H1 (cell line): ENCODE data around the gene ARHGAP6. TPM values are rescaled to one million over a fixed set of nuclear protein-coding genes. Genes with fewer than 3 reads are reported as not detected.

Experiments
- CTCF ChIA-PET: fragments of 300-600 bp; sonication (Branson Sonifier 250); formaldehyde crosslinking; loops from one replicate; lab custom pipeline; 2021; ENCODE audit not compliant: partially characterized antibody; lab: Charles Lee
- POLR2A ChIA-PET: fragments of 300-600 bp; sonication (Branson Sonifier 250); formaldehyde crosslinking; loops from one replicate; lab custom pipeline; 2021; ENCODE audit warnings: inconsistent platforms; ENCODE audit not compliant: partially characterized antibody; lab: Charles Lee
- DNase-seq, 2 experiments: peaks; one replicate each; pipeline versions ENCODE4 v3.0.0 to v3.0.0-alpha.2; 2010 to 2022; ENCODE audit warnings: low spot score in 2 of 2, low read depth in 1 of 2, mixed read lengths in 1 of 2
- FAIRE-seq: peaks from 2 replicates; lab custom pipeline; 2011; peaks lifted over from hg19 to GRCh38; lab: Jason Lieb, UNC
- H2AFZ ChIP-seq: 2 replicates; pipeline ENCODE4 v1.8.1; 2012; ENCODE audit warnings: low read length, inconsistent platforms
- H2AK5ac ChIP-seq: 2 replicates; pipeline ENCODE4 v1.6.1; 2013; ENCODE audit warnings: low read depth, low read length
- H2BK120ac ChIP-seq: replicated peaks from 2 replicates; pipeline ENCODE3; 2013; ENCODE audit warnings: low read depth, low read length, inconsistent platforms
- H2BK12ac ChIP-seq: 2 replicates; pipeline ENCODE4 v1.6.1; 2013; ENCODE audit warnings: low read depth, low read length
- H2BK15ac ChIP-seq: 2 replicates; pipeline ENCODE4 v1.6.1; 2013; ENCODE audit warnings: low read length
- H2BK20ac ChIP-seq: 2 replicates; pipeline ENCODE4 v1.6.1; 2013; ENCODE audit warnings: low read length
- H2BK5ac ChIP-seq: 2 replicates; pipeline ENCODE4 v1.6.1; 2013; ENCODE audit warnings: low read depth, low read length
- H3K14ac ChIP-seq: 2 replicates; pipeline ENCODE4 v1.6.1; 2013; ENCODE audit warnings: inconsistent platforms; ENCODE audit not compliant: insufficient read length
- H3K18ac ChIP-seq: 2 replicates; pipeline ENCODE4 v1.6.1; 2013; ENCODE audit warnings: low read length; ENCODE audit errors: extremely low read depth
- H3K23ac ChIP-seq: 2 replicates; pipeline ENCODE4 v1.6.1; 2013; ENCODE audit warnings: inconsistent platforms; ENCODE audit not compliant: insufficient read length
- H3K23me2 ChIP-seq: 2 replicates; pipeline ENCODE4 v1.6.1; 2013; ENCODE audit warnings: low read depth, low read length
- H3K27ac ChIP-seq: 2 replicates; pipeline ENCODE4 v1.6.1; 2011; ENCODE audit warnings: low read depth, low read length, inconsistent platforms
- H3K27me3 ChIP-seq, 4 experiments: replicated peaks in 1 of 4; 1 replicate in 1 of 4; 2 replicates in 3 of 4; pipeline versions ENCODE4 v1.6.1 to v1.8.1; 2011 to 2013; ENCODE audit warnings: low read length in 3 of 4, mild to moderate bottlenecking in 3 of 4, inconsistent platforms in 2 of 4, mixed read lengths in 2 of 4, moderate library complexity in 1 of 4; ENCODE audit not compliant: control insufficient read depth in 3 of 4, insufficient read depth in 3 of 4; ENCODE audit errors: extremely low read depth in 1 of 4
- H3K36me3 ChIP-seq, 4 experiments: 2 replicates each; pipeline versions ENCODE4 v1.6.1 to v1.8.1; 2011 to 2013; ENCODE audit warnings: mild to moderate bottlenecking in 4 of 4, low read length in 3 of 4, moderate library complexity in 2 of 4, control low read depth in 1 of 4, inconsistent platforms in 1 of 4; ENCODE audit not compliant: insufficient read depth in 4 of 4, control insufficient read depth in 2 of 4
- H3K4ac ChIP-seq: replicated peaks from 2 replicates; pipeline ENCODE3; 2013; ENCODE audit warnings: low read length, low read depth, mixed read lengths, inconsistent platforms; ENCODE audit not compliant: insufficient read length
- H3K4me1 ChIP-seq, 4 experiments: replicated peaks in 1 of 4; 1 replicate in 1 of 4; 2 replicates in 3 of 4; pipeline versions ENCODE4 v1.6.1 to v1.8.1; 2011 to 2013; ENCODE audit warnings: low read length in 3 of 4, inconsistent platforms in 2 of 4, mixed read lengths in 1 of 4; ENCODE audit not compliant: insufficient read depth in 4 of 4, control insufficient read depth in 3 of 4
- H3K4me2 ChIP-seq, 2 experiments: 2 replicates each; pipeline versions ENCODE4 v1.6.1 to v1.8.1; 2011 to 2013; ENCODE audit warnings: low read depth in 2 of 2, low read length in 2 of 2, control low read depth in 1 of 2, inconsistent platforms in 1 of 2, mild to moderate bottlenecking in 1 of 2; ENCODE audit not compliant: insufficient read depth in 1 of 2
- H3K4me3 ChIP-seq, 4 experiments: fragments of 200-600, 300-600 bp in 1 of 4; sonication (generic), shearing (Covaris generic), sonication (Bioruptor Twin) in 1 of 4; 2 replicates each; pipeline versions ENCODE4 v1.5.1 to v1.8.1; 2011 to 2016; ENCODE audit warnings: low read length in 4 of 4, low read depth in 3 of 4, control low read depth in 2 of 4, inconsistent platforms in 2 of 4, mild to moderate bottlenecking in 2 of 4, mixed read lengths in 1 of 4, moderate library complexity in 1 of 4; ENCODE audit not compliant: insufficient read depth in 2 of 4; ENCODE audit errors: extremely low read depth in 1 of 4
- H3K56ac ChIP-seq: replicated peaks from 2 replicates; pipeline ENCODE3; 2013; ENCODE audit warnings: low read depth, mild to moderate bottlenecking, mixed read lengths, low read length, inconsistent platforms; ENCODE audit not compliant: insufficient read length
- H3K79me1 ChIP-seq: 2 replicates; pipeline ENCODE4 v1.6.1; 2013; ENCODE audit warnings: low read depth, low read length, control low read depth
- H3K79me2 ChIP-seq, 2 experiments: 2 replicates each; pipeline versions ENCODE4 v1.6.1 to v1.8.1; 2012 to 2013; ENCODE audit warnings: low read length in 2 of 2, mild to moderate bottlenecking in 2 of 2, inconsistent platforms in 1 of 2; ENCODE audit not compliant: insufficient read depth in 2 of 2, control insufficient read depth in 1 of 2
- H3K9ac ChIP-seq, 4 experiments: replicated peaks in 1 of 4; 1 replicate in 1 of 4; 2 replicates in 3 of 4; pipeline versions ENCODE4 v1.6.1 to v1.8.1; 2011 to 2013; ENCODE audit warnings: low read depth in 3 of 4, low read length in 3 of 4, control low read depth in 2 of 4, mild to moderate bottlenecking in 2 of 4, moderate library complexity in 2 of 4, inconsistent platforms in 1 of 4; ENCODE audit errors: extremely low read depth in 1 of 4
- H3K9me3 ChIP-seq, 2 experiments: 2 replicates each; pipeline versions ENCODE4 v1.6.1 to v1.8.1; 2012 to 2013; ENCODE audit warnings: mild to moderate bottlenecking in 2 of 2, moderate library complexity in 2 of 2, control low read depth in 1 of 2, inconsistent platforms in 1 of 2, low read depth in 1 of 2, low read length in 1 of 2, mixed read lengths in 1 of 2; ENCODE audit not compliant: insufficient read depth in 2 of 2
- H4K20me1 ChIP-seq, 2 experiments: replicated peaks in 1 of 2; 2 replicates each; pipeline versions ENCODE3 to v1.8.1; 2011 to 2013; ENCODE audit warnings: inconsistent platforms in 2 of 2, low read length in 2 of 2, mild to moderate bottlenecking in 1 of 2; ENCODE audit not compliant: insufficient read depth in 2 of 2, control insufficient read depth in 1 of 2
- H4K5ac ChIP-seq: 2 replicates; pipeline ENCODE4 v1.6.1; 2013; ENCODE audit warnings: low read length, low read depth, mixed read lengths, inconsistent platforms; ENCODE audit not compliant: insufficient read length
- H4K8ac ChIP-seq: 2 replicates; pipeline ENCODE4 v1.8.0; 2013; ENCODE audit warnings: mild to moderate bottlenecking, moderate library complexity, low read length, inconsistent platforms; ENCODE audit not compliant: insufficient read depth; ENCODE audit errors: extremely low read depth
- H4K91ac ChIP-seq: replicated peaks from 2 replicates; pipeline ENCODE3; 2013; ENCODE audit warnings: low read length, mixed read lengths, inconsistent platforms; ENCODE audit not compliant: insufficient read length
- CHD1 ChIP-seq: IDR thresholded peaks from 2 replicates; pipeline ENCODE4 v1.6.1; 2012; ENCODE audit warnings: low read depth, low read length, improper control_type of control experiment
- EGR1 ChIP-seq: IDR thresholded peaks from 2 replicates; pipeline ENCODE4 v1.6.1; 2011; ENCODE audit warnings: low read depth, low read length, borderline replicate concordance
- HDAC6 ChIP-seq: IDR thresholded peaks from one replicate; pipeline ENCODE4 v1.7.1; 2012; ENCODE audit warnings: low read depth, mild to moderate bottlenecking, inconsistent platforms, low read length, moderate library complexity
- KDM1A ChIP-seq: fragments of 200-600, 300-600 bp; sonication (generic); IDR thresholded peaks from 2 replicates; pipeline ENCODE4 v1.7.1; 2016; ENCODE audit warnings: mild to moderate bottlenecking, low read length, borderline replicate concordance
- POLR2AphosphoS5 ChIP-seq: IDR thresholded peaks from 2 replicates; pipeline ENCODE4 v1.6.1; 2011; ENCODE audit warnings: low read depth, low read length
- POU5F1 ChIP-seq: IDR thresholded peaks from 2 replicates; pipeline ENCODE4 v1.6.1; 2011; ENCODE audit warnings: low read depth, mild to moderate bottlenecking, low read length, moderate library complexity
- RAD21 ChIP-seq, 2 experiments: IDR thresholded peaks in 1 of 2; conservative IDR thresholded peaks in 1 of 2; 2 replicates each; pipeline ENCODE4 v1.6.1; 2011; ENCODE audit warnings: low read depth in 2 of 2, low read length in 2 of 2, improper control_type of control experiment in 1 of 2, inconsistent platforms in 1 of 2, mild to moderate bottlenecking in 1 of 2, moderate library complexity in 1 of 2
- SIRT6 ChIP-seq: IDR thresholded peaks from one replicate; pipeline ENCODE4 v1.7.1; 2012; ENCODE audit warnings: low read length, inconsistent platforms
- SIX5 ChIP-seq: IDR thresholded peaks from 2 replicates; pipeline ENCODE4 v1.6.1; 2011; ENCODE audit warnings: mild to moderate bottlenecking, low read depth, low read length
- SP2 ChIP-seq: IDR thresholded peaks from 2 replicates; pipeline ENCODE4 v1.6.1; 2012; ENCODE audit warnings: mild to moderate bottlenecking, low read length, inconsistent platforms
- SP4 ChIP-seq: IDR thresholded peaks from 2 replicates; pipeline ENCODE4 v1.6.1; 2012; ENCODE audit warnings: low read length, inconsistent platforms
- TEAD4 ChIP-seq: IDR thresholded peaks from 2 replicates; pipeline ENCODE4 v1.6.1; 2012; ENCODE audit warnings: low read depth, low read length, inconsistent platforms, mixed read lengths
- polyA plus RNA-seq, 7 experiments: library from polyadenylated mRNA; depleted of rRNA in 3 of 7; stranded (reverse) in 5 of 7; unstranded in 2 of 7; fragments of >200 nt in 5 of 7; fragments of 200-250 nt in 2 of 7; gene quantifications; 1 replicate in 5 of 7; 2 replicates in 1 of 7; 4 replicates in 1 of 7; pipeline versions ENCODE4 v1.2.1 to v1.2.3, GENCODE V29; 2011 to 2013; ENCODE audit warnings: missing spikeins in 2 of 7, mixed read lengths in 2 of 7
- total RNA-seq: library from RNA; stranded (reverse); fragmentation: NEBNext Ultra II Directional; extraction: Animal tissue kit (Norgen Biotek cat#: 25700); gene quantifications from 2 replicates; pipeline ENCODE4 v1.2.1, GENCODE V29; 2021

The ARHGAP6 gene
- total and polyA plus RNA-seq, 2 of the 8 experiments (the other 6 are each of a cell fraction or from before 2014, with no cell fraction given) = 0.35 to 0.82 TPM

DNA sequence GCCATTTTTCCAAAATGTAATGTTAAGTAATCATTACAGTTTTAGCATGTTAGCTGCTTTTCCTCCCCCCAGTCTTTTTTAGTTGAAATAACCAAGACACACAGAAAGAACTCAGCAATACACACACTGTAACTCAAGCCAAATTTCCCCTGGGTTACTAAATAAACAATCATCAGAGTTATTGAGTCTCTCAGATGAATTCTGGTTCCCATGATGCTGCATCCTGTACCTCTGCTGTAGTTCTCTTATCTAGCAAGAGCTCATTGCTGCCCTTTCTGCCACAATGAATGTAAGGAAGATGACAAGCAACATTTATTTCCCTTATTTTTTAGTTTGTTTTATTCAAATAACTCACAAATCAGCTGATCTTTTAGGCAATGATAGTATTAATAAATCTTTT, 185.1 kb downstream of the ARHGAP6 start:
- no peak overlapping the region for H3K9ac ChIP-seq
- ChIA-PET POLR2A (no interaction called here), CTCF (interaction anchor here (1.9 kb wide), 1 partner anchor 12 kb away, joined by 3 read pairs; no protein-coding TSS in a partner anchor)
- no peak overlapping the region for H2BK5ac ChIP-seq
- H4K8ac ChIP-seq = no peak overlapping the region
- H3K9me3 ChIP-seq = no peaks in the 10 kb centered on the region
- no peak overlapping the region for H2AFZ ChIP-seq
- no peak overlapping the region for H3K14ac ChIP-seq
- no peak overlapping the region for H3K27ac ChIP-seq
- FAIRE-seq (no peak), DNase-seq (no peak)
- H3K79me2 ChIP-seq = no peaks in the 10 kb centered on the region
- H2BK15ac ChIP-seq = no peak overlapping the region
- H2BK120ac ChIP-seq = no peak overlapping the region
- H3K4ac ChIP-seq = no peak overlapping the region
- H3K23ac ChIP-seq = no peak overlapping the region
- no peak overlapping the region for H3K56ac ChIP-seq
- no peak overlapping the region for H3K4me3 ChIP-seq
- no peak overlapping the region for H3K18ac ChIP-seq
- H3K36me3 ChIP-seq = no peaks in the 10 kb centered on the region
- H3K4me2 ChIP-seq = no peak overlapping the region
- H3K4me1 ChIP-seq = peaks cover 0 to 2% (median 0%) of the 10 kb centered on the region in 4 experiments; a peak in 2 of 7 replicates
- H2BK12ac ChIP-seq = no peak overlapping the region
- no peaks in the 10 kb centered on the region for H3K27me3 ChIP-seq
- H4K91ac ChIP-seq = no peak overlapping the region
- H2BK20ac ChIP-seq = no peak overlapping the region
- TF ChIP-seq RAD21 (IDR thresholded peaks at IDR 0.05 in 1 of 2, conservative IDR thresholded peaks at IDR 0.05 in 1 of 2; ENCODE audit: low read depth in 2 of 2, low read length in 2 of 2) = no peak
- TF ChIP-seq POU5F1 = no peak
- no peak for TF ChIP-seq SP4
- no peak for TF ChIP-seq SP2
- TF ChIP-seq KDM1A = no peak
- TF ChIP-seq EGR1 = no peak
- TF ChIP-seq TEAD4 = no peak
- no peak for TF ChIP-seq SIRT6
- TF ChIP-seq CHD1 = no peak
- TF ChIP-seq SIX5 = no peak
- no peak for TF ChIP-seq HDAC6
- TF ChIP-seq POLR2AphosphoS5 = no peak
- TF ChIP-seq, all 59 proteins: peak for 0
- Histone ChIP-seq H4K20me1 (no peaks in the 10 kb centered on the region), H2AK5ac (no peak overlapping the region), H3K79me1 (no peaks in the 10 kb centered on the region), H3K23me2 (no peaks in the 10 kb centered on the region), H4K5ac (no peak overlapping the region)
